HG03520 (cell line): ENCODE measurements around the gene RNF144B.
A peak's percentile ranks its signal among the peaks of the same experiment; 100 is the strongest.
"Not testable (repeated sequence)": the region's sequence is repeated elsewhere in the genome, so short reads cannot be mapped to it uniquely, and the experiment has no call there.

Experiments used
- ATAC-seq: cut with Tn5 transposase; IDR thresholded peaks from one replicate; pipeline ENCODE4 v1.9.1; 2021; ENCODE audit warnings: mild to moderate bottlenecking, moderate library complexity; ENCODE audit not compliant: unreplicated experiment

RNF144B gene

DNA sequence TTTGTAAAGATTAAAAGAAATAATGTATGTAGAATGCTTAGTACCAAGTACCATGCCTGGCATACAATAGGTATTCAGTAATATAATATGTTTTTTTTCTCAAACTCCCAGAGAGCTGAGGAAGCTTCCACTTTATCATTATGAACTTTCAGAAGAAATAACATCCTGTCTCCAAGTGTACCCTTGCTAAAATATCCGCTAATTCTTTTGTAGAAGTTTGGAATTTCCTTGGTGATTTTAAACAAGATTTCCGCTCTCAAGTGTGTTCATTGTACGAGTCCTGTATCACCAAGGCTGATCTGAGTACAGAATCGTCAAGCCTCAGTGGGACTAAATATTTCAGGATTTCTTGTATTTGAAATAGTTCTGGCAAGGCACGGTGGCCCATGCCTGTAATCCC lies 16.1 kb upstream of the RNF144B start:
- no peak for ATAC-seq

DNA sequence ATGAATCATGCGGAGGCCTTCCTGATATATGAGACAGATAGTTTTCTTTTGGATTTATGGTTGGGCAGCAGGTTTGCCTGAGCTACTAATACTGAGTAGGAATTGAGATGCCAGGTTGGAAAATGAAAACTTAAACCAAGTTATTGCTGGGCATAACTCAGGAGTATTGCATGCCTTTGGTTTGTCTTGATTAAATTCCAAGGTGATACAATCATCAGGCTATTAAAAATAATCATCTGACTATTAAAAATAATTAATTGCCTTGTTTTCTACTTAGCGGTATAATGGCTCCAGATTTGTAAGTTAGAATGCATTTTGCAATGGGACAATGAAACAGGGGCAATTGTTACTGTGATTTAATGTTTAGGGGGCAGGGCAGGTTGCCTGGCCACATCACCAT lies 15.5 kb upstream of the RNF144B start:
- ATAC-seq: no peak

- no peak for ATAC-seq
These were observed 6.9 kb upstream of the RNF144B start for GRCh38 chr6:18380158-18380836.

DNA sequence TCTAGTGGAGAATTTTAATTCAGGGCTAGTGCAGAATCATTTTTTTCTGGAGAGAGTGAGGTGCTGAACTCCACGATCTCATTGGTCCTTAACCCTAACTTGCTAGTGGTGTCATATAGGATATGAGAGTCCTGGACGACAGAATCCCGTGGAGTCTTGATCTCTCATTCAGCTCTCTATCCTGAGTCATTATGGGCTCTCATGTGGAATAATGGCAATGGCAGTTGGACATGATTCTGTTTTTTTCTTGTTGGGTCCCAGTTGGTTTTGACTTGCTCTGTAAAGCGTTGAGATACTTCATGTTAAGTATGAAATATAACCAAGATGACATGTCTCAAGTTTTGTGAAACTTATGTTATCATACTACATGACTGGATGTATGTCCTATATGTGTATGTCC lies 6.3 kb upstream of the RNF144B start:
- no peak for ATAC-seq

DNA sequence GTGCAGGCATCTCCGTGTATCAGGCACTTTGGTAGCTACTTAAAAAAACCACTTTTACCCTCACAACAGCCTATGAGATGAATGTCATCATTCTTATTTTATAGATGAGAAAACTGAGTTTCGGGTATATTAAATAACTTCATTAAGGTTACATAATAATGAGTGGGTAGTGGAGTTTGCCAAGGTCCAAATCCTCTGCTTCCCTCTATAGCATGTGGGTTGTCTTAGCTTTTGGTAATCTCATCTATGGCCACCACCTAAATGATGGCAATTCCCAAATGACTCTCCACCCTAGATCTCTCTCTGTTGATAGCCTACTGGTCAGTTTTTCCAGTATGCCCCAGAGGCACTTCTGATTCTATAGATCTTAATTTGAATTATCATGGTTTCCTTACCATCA lies 3.7 kb upstream of the RNF144B start:
- ATAC-seq: no peak

DNA sequence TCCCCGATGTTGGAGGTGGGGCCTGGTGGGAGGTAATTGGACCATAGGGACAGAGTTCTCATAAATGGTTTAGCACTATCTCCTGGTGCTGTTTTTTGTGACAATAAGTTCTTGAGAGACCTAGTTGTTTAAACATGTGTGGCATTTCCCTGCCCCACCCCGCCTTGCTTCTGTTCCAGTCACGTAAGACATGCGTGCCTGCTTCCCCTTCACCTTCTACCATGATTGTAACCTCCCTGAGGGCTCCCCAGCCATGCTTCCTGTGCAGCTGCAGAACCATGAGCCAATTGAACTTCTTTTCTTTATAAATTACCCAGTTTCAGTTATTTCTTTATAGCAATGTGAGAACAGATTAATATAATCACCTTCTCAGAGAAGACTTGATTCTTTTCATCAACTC lies 2.5 kb upstream of the RNF144B start:
- ATAC-seq: no peak

DNA sequence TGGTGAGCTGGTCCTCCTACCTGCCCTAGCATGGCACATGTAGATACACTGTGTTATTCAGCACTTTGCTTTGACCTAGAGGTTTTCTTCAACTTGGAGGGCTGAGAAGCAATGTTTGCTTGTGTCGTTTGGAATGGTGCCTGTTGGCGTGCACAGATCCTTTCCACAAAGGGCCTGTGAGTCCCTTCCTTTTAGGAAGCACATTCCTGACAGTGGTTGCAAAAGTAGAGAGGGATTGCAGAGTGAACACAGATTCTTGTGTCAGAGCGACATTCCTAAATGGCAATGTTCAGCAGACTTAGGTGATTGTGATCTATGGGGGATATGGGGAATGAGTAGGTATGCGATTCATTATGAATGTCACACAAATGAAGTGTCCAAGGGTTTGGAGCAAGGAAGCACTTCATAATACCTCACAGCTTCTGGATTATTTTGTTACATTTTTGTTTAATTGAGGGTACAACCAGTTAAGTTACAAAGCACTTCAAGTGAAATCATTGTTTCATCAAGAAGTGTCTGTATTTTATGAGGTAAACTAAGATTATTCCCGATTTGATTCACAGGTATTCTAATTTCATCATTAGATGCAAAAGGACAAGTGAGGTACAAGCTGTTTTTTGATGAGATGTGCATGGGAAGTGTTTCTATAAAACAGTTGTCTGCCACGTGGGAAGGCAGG lies 713 bp upstream of the RNF144B start:
- no peak for ATAC-seq

DNA sequence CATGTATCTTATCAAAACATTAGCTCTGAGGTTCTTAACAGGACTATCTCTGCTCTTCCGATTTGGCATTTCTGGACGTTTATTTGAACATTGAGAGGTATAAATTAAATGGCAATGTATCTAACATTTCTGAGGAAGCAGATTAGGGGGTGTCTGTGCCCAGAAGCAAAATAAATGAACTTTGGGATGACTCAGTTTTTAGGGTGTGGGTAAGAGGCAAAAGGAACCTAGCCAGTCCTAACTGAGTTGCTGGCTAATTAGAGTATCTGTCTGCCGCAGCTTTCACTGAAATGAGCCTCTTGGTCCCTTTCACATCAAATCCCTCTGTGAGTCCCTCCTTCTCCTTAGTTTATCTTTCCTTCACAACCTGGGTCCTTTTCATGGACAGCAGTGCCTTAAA lies 1.1 kb downstream of the RNF144B start:
- no peak for ATAC-seq

GRCh38 chr6:18388942-18389341 lies 1.8 kb downstream of the RNF144B start:
- ATAC-seq: no peak

GRCh38 chr6:18389479-18389878 lies 2.3 kb downstream of the RNF144B start:
- ATAC-seq: no peak

DNA sequence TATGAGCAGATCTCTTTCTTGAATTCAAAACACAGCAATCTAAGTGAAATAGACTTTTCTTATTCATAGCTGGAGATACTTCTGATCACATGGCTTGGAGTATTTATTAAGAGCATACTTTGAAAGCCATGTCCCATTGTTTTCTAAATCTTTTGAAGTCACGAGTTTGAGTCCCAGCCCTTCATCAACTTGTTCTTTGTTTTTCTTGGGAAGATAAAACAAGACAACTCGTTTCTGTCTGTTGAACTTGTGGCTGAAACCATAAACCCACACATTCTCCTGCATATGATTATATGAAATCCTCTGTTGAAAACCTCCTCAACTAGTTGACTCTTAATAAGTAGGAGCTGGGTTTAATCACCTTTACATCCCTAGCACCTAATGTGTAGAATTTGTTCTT lies 3.3 kb downstream of the RNF144B start:
- no peak for ATAC-seq

- no peak for ATAC-seq
These were observed 3.9 kb downstream of the RNF144B start for GRCh38 chr6:18391023-18391422.

DNA sequence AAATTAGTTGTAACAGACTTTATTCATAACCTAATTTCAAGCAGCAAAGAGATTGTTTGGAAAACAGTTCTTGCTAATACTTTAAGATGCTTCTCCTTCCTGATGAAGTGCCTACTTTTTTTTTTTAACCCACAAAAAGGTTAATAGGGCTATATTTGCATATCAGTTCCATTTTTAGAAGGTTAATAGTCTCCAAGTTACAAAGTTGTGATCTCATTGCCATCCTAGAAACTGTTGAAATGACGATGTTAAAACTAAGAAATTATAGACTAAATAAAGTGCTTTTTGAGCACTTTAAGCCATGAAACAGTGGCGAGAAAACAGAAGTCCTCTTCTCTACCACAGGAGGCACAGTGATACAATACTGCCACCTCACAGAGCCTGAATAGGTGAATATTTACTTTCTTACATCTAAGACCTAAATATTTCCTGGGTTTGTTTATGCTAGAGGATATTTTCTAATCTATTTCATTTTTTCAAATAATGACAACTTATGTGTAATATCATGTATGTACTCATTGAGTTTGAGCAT lies 5.3 kb downstream of the RNF144B start:
- ATAC-seq: no peak

- no peak for ATAC-seq
These were observed 6.5 kb downstream of the RNF144B start for GRCh38 chr6:18393698-18394097.

DNA sequence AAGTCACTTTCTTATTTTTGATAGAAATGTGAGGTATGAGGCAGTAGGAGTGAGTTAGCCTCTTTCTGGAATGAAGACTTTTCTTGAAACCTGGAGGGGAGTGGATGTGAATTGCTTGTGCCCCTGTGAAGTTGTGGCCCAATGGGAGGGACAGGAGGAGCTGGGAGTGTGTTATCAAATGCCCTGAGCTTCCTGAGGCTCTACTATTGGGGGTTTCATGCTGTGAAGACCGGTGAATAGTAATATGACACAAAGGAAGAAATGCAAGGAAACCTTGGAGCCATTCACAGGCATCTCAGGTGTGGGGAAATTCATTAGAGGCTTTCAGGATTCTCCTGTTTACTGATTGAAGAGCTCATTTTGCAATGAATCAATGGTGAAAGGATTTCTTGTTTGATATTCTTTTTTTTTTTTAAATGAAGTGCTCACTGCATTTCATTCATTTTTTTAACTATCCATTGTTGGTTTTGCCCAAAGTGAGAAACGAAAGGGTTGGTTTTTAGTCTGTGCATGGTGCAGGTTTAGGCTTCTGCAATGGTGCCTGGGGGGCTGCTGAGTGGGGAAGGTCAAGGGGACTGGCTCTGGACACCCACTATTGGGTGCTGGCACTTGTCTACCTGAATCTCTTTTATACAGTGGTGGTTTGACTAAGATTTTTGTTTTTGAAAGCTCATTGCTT lies 8.2 kb downstream of the RNF144B start:
- no peak for ATAC-seq

DNA sequence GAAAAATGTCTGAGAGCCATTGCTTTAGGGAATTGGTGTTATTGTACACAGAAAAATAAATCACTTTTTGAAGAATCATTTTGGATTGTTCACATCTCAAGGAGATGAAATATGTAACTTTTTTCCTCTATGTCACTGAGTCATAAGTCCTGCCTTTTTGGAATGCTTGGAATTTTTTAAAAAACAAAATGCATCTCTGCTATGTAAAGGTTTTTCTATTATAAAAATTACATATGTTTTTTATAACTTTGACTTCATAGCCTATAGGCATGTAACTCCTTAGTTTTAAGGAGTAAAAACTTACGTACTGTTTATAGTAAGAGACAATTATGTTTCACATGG lies 8.7 kb downstream of the RNF144B start:
- no peak for ATAC-seq

DNA sequence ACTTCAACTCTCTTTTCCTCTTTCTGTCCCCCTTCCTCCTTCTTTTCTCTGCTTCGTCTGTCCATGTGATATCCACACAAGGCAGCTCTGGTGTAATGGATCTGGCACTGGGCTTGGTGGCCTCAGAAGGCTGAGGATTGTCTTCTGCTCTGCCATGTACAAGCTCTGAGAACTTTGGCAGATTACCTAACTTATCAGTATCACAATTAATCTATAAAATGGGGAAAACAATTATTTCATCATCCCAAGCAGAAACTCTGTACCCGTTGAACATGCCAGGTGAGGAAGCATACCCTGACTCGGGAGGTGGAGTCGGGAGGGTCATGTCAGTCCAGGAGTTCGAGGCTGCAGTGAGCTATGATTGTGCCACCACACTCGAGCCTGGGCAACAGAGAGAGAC lies 10.6 kb downstream of the RNF144B start:
- ATAC-seq: no peak

DNA sequence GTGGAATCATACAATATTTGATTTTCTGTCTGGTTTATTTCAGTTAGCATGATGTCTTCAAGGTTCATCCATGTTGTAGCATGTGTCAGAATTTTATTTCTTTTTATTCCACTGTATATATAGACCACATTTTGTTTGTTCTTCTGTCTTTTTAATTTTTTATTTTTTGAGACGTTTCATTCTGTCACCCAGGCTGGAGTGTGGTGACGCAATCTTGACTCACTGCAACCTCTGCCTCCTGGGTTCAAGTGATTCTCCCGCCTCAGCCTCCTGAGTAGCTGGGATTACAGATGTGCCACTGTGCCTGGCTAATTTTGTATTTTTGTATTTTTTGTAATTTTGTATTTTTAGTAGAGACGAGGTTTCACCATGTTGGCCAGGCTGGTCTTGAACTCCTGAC lies 11.1 kb downstream of the RNF144B start:
- not testable (repeated sequence) for ATAC-seq

GRCh38 chr6:18400831-18401446 lies 13.8 kb downstream of the RNF144B start:
- ATAC-seq: peak; percentile 90

DNA sequence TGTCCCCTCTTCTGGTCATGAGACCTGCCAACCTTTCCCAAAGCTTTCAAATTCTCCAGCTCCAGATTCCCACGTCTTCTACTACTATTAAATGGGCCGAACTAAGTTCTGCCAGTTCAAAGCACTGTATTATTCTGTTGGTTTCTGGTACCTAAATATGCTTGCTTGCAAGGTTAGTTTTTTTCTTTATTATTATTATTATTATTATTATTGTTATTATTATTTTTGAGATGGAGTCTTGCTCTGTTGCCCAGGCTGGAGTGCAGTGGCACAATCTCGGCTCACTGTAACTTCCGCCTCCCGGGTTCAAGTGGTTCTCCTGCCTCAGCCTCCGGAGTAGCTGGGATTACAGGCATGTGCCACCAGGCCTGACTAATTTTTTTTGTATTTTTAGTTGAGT lies 17.8 kb downstream of the RNF144B start:
- not testable (repeated sequence) for ATAC-seq

- ATAC-seq: no peak
These were observed 18.5 kb downstream of the RNF144B start for GRCh38 chr6:18405477-18406293.
